NCI-H1694 (cell line): ENCODE results near the gene C20orf202.
"Not testable (repeated sequence)": the region's sequence is repeated elsewhere in the genome, so short reads cannot be mapped to it uniquely, and the experiment has no call there.

ENCODE experiments used
- DNase-seq: peaks from one replicate; lab custom pipeline; 2025; lab: John Stamatoyannopoulos, UW

The C20orf202 gene

DNA sequence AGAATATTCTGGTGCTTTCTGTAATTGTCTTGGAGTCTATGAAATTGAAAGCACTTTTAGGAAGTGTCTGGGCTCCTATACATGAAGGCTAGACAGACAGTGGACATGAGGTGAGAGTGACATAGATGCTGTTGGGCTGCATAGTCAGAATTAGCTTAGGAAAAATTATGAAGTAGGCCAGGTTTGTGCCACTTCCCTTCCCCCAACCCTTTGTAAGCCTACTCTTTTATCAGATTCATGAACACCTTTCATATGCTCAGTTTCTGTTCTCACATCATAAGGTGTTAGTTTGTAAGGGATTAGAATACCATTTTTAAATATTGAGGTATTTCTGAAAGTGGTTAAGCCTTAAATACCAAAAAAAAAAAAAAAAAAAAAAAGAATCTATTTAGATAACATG is 44.4 kb downstream of the C20orf202 start:
- DNase-seq, result no peak

DNA sequence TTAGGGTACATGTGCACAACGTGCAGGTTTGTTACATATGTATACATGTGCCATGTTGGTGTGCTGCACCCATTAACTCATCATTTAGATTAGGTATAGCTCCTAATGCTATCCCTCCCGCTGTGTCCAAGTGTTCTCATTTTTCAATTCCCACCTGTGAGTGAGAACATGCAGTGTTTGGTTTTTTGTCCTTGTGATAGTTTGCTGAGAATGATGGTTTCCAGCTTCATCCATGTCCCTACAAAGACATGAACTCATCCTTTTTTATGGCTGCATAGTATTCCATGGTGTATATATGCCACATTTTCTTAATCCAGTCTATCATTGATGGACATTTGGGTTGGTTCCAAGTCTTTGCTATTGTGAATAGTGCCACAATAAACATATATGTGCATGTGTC is 47.0 kb downstream of the C20orf202 start:
- DNase-seq, result not testable (repeated sequence)

DNA sequence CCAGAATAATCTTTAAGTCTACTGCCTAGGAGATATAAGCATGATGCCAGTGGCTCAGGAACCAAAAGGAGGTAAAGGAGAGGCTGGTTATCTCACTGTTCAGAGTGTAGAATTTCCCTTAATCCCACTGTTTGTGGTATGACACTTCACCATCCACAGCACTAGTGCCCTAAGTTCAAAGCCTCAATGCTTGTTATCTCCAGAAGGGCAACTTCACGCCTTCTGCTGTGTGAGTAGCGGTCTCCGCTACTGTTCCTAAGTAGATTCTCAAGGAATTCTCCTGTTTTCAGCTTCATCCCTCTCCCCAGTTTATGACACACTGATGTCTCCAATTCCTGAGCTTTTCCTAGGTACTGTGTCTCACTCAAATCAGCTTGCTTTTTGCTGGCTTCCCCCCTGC is 49.2 kb downstream of the C20orf202 start:
- DNase-seq, result no peak

DNA sequence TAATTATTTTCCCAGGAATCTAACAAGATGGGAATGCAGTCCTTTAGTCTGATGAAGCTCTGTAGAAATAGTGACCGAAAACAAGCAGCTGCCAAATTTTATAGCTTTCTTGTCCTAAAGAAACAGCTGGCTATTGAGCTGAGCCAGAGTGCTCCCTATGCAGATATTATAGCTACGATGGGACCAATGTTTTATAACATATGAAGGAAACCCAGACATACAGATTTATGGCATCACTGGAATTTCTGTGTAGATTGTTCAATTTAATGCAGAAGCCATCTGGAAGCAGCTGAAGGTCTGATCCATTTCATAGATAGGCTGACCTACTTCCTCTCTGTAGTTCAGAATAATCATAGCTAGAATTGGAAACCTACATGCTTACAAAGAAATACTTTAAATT is 51.0 kb downstream of the C20orf202 start:
- DNase-seq, result no peak

DNA sequence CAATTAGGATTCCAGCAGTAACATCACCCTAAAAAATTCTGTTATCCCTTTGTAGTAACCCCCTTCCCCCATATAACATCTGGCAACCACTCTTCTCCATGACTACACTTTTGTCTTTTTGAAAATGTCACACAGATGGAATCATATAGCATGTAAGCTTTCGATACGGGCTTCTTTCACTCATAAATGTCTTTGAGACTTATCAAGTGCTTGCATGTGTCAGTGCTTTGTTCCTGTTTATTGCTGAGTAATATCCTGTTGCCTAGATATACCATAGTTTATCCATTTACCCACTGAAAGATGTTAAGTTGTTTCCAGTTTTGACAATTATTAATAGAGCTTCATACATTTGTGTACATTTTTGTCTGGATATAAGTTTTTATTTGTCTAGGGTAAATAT is 52.4 kb downstream of the C20orf202 start:
- DNase-seq, result no peak
